Effector CD4-positive, alpha-beta T cell (primary cell): Measurements from ENCODE around the gene SNAI1.

Source experiments
- DNase-seq: peaks from one replicate; pipeline ENCODE4 v3.0.0-alpha.2; 2020

SNAI1 gene

GRCh38 chr20:50013976-50014375 lies 31.2 kb downstream of the SNAI1 start:
- no peak for DNase-seq

GRCh38 chr20:50014570-50015562 lies 32.1 kb downstream of the SNAI1 start:
- DNase-seq = no peak

- DNase-seq = no peak
Observed at GRCh38 chr20:50015636-50015992, 32.8 kb downstream of the SNAI1 start.

GRCh38 chr20:50015993-50016770 lies 33.4 kb downstream of the SNAI1 start:
- no peak for DNase-seq

DNA sequence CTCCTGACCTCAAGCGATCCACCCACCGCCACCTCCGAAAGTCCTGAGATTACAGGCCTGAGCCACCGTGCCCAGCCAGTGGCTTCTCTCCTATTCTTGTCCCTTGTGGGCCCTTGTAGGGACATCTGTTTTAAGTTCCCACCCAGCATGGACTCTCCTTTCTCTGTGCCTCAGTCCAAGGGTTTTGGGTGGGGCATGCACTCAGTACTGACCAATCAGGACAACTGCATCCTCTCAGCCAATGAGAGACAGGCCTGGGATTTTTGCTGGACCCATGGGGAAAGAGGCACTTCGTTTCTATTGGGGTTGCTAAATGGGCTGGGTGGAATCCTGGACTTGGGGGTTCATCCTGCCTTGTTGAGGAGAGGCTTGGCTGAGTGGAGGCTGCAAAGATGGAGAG lies 34.4 kb downstream of the SNAI1 start:
- DNase-seq = no peak

DNA sequence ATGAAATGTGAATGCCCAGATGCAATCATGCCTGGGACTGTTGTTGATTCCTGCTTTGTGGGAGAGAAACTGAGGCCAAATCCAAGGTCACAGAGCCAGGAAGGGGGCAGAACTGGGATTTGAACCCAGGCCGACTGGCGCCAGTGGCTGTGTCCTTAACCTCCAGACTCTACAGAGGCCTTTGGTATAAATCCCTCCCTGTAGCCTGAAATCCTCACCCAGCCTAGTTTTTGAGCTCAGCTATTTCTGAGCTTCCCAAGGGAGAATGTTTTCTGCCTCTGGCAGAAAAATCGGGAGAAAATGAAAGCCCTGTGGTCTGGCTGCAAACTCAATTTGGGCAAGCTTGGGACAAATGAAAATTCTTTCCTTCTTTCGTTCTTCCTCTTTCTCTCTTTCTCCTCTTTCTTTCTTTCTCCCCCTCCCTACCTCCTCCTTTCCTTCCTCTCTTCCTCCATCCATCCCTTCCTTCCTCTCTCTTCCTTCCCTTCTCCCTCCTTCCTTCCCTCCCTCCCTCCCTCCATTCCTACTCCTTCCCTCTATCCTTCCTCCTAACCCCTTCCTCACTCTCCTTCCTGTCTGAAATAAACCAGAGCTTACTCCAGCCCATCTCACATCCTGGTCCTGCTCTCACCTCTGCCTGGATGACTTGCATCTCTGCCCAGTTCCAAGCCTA lies 34.9 kb downstream of the SNAI1 start:
- DNase-seq = no peak

GRCh38 chr20:50019466-50020256 lies 36.9 kb downstream of the SNAI1 start:
- DNase-seq = no peak

DNA sequence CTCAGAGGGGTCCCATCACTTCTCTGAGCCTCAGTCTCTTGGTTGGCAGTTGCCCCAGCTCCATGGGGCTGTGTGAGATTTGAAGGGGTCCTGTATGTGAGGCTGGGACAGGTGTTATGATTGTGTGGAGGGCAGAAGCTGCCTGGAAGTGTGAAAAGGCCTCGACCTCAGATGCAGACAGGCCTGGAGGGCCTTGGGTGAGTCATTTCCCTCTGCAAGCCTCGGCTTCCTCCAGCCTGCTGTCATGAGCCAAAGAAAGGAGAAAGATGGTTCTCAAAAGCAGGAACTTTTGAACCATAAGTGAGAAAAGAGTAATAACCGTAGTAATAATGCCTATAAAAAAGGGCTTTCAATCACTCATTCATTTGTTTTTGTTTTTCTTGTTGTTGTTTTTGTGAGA lies 37.5 kb downstream of the SNAI1 start:
- no peak for DNase-seq

- no peak for DNase-seq
Observed at GRCh38 chr20:50022676-50023075, 39.9 kb downstream of the SNAI1 start.

DNA sequence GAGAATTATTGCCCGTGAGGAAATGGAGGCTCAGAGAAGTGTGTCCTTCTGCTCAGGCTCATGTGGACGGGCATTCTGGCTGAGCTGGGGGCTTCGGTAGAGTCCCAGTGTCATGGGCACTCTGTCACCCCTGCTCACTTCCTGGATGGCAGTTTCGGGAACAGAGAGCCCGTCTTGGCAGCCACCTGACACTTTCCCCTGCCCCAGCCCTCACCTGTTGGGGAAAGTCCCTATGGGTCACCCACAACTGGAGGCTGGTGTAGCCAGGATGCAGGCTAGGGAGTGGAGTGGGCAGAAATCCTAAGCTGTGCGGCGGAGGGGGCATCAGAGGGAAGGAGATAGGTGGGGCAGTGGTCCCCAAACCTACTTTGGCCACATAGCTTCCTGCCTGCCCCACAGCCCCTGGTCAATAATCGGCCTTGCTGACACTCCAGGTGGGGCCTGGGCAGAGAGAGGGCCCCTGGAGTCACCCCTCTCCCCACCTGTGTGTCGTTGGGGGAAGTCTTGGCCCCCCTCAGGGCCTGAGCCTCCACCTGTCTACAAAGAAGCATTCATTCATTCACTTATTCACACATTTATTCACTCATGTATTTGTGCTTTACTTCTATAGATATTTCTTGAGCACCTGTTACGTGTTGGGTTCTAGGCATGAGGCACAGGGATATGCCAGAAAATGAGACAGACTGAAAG lies 40.5 kb downstream of the SNAI1 start:
- DNase-seq = no peak

DNA sequence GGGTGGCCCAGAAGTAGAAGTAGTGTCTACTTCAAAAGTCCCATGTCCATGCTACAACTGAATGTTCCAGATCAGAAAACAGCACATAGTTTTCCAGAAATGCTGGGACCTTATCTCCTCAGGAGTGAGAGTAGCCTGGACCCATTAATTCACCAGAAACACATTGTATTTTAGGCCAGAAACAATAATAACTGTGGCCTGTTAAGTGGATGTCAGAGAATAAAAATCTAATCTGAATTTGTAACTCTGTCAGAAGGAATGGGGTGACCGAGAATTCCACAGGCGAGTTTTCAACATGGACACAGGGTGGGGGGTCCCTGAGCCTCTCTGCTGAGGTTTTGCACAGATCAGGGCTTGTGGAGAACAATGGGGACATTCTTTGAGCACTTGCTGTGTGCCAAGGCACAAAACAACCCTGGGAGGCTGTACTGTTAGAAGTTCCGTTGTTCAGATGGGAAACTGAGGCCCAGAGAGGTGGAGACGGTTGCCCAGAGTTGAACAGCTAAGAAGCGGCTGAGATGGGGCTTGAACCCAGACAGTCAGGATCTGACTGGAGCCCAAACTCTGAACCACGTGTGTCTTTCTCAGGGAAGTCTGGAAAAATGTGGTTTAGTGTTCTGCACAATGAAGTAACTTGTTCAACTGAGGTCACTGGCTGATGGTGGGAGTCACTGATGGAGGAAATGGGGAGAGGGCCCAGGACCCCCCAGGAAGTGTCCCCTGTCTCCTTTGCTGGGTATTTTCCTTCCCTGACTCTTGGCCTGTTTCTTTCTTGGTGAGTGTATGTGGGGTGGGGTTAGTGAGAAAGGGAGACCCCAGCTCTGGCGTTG lies 44.2 kb downstream of the SNAI1 start:
- no peak for DNase-seq

DNA sequence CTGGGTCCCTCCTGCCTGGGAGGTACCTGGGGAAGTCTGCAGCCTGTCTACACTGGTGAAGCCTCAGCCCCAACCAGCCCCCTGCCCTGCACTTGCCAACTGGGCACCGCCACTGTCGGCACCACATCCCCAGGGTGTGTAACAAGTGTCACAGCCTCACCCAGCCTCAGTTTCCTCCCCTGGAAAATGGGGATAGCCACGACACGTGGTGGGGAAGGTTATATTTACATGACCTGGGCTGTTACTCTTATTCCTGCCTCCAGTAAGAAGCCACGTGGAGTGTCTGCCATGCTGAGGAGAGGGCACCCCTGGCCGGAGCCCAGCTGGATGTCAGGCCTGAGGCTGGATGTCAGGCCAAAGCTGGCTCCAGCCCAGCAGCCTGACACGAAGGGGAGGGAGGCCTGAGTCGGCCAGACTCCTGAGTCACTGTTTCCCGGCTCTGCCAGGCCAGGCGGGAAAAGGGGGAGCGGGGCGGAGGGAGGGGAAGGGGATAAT lies 44.9 kb downstream of the SNAI1 start:
- no peak for DNase-seq

DNA sequence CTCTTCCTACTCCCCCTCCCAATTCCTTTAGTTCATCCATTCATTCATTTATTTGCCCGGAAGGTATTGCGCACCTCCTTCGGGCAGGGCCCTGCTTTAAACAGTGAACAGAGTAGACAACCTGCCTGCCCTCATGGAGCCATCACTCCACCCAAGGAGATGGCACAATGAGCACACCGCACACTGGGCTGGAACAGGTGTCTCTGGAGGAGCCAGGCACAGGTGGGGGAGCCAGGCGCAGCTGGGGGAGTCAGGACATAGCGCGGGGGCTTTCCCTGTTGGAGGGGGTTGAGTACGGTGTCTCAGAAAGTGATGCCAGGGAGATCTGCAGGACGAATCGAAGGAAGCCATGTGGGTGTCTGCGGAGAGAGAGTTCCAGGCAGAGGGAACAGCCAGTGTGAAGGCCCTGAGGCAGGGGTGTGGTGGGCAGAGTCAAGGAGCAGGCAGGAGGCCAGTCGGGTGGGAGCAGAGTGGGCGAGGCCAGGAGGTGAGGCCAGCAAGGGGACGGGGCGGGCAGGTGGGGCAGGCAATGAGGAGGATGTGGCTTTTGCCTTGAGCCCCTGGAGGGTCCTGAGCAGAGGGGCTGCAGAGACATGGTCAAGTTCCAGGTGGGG lies 46.4 kb downstream of the SNAI1 start:
- no peak for DNase-seq

DNA sequence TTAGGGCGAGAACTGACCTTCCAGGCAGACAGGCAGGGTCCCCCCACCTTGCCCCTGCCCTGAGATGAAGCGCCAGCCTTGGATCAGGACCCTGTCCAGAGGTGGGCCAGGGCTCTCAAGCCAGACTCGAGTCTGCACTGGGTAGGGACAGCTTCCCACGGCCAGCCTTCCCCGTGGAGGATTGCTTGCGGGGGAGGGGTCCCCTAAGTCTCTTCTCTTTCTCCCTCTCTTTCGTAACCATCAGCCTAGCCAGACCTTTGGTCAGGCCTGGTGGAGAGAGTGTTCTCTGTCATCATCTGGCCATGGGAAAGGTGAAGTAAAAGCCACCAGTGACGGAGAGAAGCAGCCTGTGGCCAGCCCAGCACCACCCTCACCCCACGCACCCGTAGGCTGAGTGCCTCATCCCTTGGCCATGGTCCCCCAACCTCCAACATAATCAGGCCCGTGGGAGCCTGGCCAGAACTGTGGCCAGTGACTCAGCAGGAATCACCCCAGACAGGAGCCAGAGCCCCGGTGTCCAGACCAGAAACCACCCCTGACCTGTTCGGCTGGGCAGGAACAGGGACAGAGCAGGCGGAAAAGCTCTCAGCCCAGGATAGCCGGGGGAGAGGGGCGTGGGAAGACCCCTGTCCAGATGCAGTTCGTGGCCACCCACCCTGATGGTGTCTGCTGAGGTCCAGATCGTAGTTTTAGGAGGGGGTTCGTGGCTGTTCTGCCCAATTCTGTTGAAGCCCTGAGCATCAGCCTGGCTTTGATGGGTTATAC lies 47.1 kb downstream of the SNAI1 start:
- no peak for DNase-seq

DNA sequence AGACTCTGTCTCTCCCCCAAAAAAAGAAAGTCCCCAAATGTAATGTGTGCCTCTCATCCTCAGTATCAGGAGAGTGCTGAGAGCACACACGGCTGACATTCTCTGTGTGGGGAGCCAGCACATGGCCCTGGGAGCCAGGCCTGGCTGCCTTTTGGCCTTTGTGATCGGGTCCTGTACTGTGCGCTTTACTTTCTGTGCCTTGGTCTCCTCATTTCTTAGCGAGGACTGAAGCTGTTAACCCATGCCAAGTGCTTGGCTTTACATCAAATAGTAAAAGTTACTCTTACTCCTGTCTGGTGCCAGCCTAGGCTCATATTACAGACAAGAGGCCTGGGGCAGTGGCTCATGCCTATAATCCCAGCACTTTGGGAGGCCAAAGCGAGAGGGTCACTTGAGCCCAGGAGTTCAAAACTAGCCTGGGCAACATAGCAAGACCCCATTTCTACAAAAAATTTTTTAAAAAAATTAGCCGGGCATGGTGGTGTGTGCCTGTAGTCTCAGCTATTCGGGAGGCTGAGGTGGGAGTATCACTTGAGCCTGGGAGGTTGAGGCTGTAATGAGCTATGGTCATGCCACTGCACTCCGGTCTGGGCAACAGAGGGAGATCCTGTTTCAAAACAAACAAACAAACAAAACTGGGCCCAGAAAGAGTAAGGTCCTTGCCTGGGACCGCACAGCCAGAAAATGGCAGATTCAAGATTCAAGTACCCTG lies 50.3 kb downstream of the SNAI1 start:
- DNase-seq = no peak

- DNase-seq = no peak
Observed at GRCh38 chr20:50034567-50035180, 51.9 kb downstream of the SNAI1 start.

DNA sequence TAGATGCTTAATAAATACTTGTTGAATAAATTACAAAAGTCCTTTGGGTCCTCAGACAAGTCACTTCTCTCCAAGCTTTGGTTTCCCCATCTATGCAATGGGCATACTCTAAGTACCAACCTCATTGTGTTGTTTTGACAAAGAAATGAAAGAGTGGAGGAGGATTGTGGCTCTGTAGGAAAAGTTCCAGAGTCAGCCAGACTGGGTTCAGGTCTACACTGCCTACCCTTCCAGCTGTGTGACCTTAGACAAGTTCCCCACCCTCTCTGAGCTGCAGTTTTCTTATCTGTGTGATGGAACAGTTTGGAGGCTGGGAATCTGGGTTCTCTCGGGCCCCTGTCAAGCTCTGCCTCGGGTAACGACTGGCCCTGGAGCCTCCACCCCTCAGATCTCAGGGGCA lies 53.9 kb downstream of the SNAI1 start:
- no peak for DNase-seq

DNA sequence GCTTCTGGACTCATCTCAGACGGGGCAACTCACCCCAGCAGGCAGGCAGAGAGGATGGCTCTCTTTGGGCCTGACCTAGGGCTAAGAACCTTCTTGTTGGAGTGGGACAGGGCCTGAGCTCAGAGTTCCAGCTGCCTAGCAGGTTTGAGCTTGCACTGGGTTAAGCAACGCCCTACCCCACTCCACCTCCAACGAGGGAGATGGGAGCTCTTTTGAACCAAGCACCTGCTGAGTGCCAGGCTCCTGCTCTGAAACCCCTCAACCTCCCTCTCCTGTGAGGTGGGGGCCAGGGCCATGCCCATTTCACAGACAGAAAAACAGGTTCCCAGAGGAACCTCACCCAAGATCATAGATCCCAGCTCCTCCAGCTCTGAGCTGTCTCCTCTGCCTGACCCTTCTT lies 54.3 kb downstream of the SNAI1 start:
- DNase-seq = no peak
